NCI-H146 (cell line): ENCODE measurements around the gene DSN1.

ENCODE experiments used
- DNase-seq: peaks from one replicate; lab custom pipeline; 2025; lab: John Stamatoyannopoulos, UW

The DSN1 gene

GRCh38 chr20:36795691-36796090, 22.1 kb upstream of the DSN1 start:
- no peak for DNase-seq

- DNase-seq: no peak
Measured at GRCh38 chr20:36794116-36794474, 20.5 kb upstream of the DSN1 start.

- DNase-seq: no peak
Measured at GRCh38 chr20:36793294-36794115, 19.9 kb upstream of the DSN1 start.

- peak; percentile 28 for DNase-seq
Measured at GRCh38 chr20:36792422-36792821, 18.9 kb upstream of the DSN1 start.

- DNase-seq: no peak
Measured at GRCh38 chr20:36791862-36792261, 18.3 kb upstream of the DSN1 start.

GRCh38 chr20:36786663-36787062, 13.1 kb upstream of the DSN1 start:
- no peak for DNase-seq

- DNase-seq: no peak
Measured at GRCh38 chr20:36786246-36786645, 12.7 kb upstream of the DSN1 start.

- no peak for DNase-seq
Measured at GRCh38 chr20:36785308-36785707, 11.7 kb upstream of the DSN1 start.

- no peak for DNase-seq
Measured at GRCh38 chr20:36784900-36785299, 11.3 kb upstream of the DSN1 start.

GRCh38 chr20:36784116-36784515, 10.6 kb upstream of the DSN1 start:
- DNase-seq: no peak

GRCh38 chr20:36779656-36780025, 6.1 kb upstream of the DSN1 start:
- DNase-seq: no peak

- DNase-seq: no peak
Measured at GRCh38 chr20:36778831-36779655, 5.5 kb upstream of the DSN1 start.

GRCh38 chr20:36777576-36777975, 4.0 kb upstream of the DSN1 start:
- no peak for DNase-seq

GRCh38 chr20:36777167-36777566, 3.6 kb upstream of the DSN1 start:
- no peak for DNase-seq

GRCh38 chr20:36775826-36776225, 2.3 kb upstream of the DSN1 start:
- DNase-seq: no peak

GRCh38 chr20:36775196-36775595, 1.6 kb upstream of the DSN1 start:
- DNase-seq: no peak

- DNase-seq: no peak
Measured at GRCh38 chr20:36773107-36773596, 411 bp downstream of the DSN1 start.

- no peak for DNase-seq
Measured at GRCh38 chr20:36770680-36771079, 2.9 kb downstream of the DSN1 start.

GRCh38 chr20:36768768-36769430, 4.7 kb downstream of the DSN1 start:
- DNase-seq: no peak

- no peak for DNase-seq
Measured at GRCh38 chr20:36761125-36761524, 12.4 kb downstream of the DSN1 start.

- no peak for DNase-seq
Measured at GRCh38 chr20:36760647-36761046, 12.9 kb downstream of the DSN1 start.

- no peak for DNase-seq
Measured at GRCh38 chr20:36758276-36758675, 15.3 kb downstream of the DSN1 start.

GRCh38 chr20:36756496-36756895, 17.1 kb downstream of the DSN1 start:
- DNase-seq: no peak
